Heart left ventricle (tissue), 13 donors: Measurements from ENCODE around the gene SMIM1.

Experiments used
- POLR2A ChIP-seq, 2 donors: fragments of 450-650 bp; IDR thresholded peaks; one replicate each; pipeline ENCODE4 v1.6.1; 2017; ENCODE audit warnings: antibody characterized with exemption in 2 of 2, mild to moderate bottlenecking in 2 of 2, moderate library complexity in 2 of 2
- TF ChIP-seq, protein P1 (sequence below), 12 donors: fragments of 200-600 bp; sonication (generic) in 4 of 12; IDR thresholded peaks; one replicate each; pipeline versions ENCODE4 v1.5.0 to v1.8.0; 2018 to 2022; ENCODE audit warnings: antibody characterized with exemption in 12 of 12, mild to moderate bottlenecking in 5 of 12
- donor health status: ischemic (EF 13 %, LVEDD 7.1; RV severe dilation, severe dysfunction).
- donor health status: DM: no; HTN: yes; CAD: no.
- donor health status: DM: no; HTN: no; CAD: no.
- donor health status: ischemic (EF 25% LVEDD 6.9; RV normal size, moderate dysfunction).
- donor health status: ischemic (EF 25% LVEDD 5.7; RV mildly dilated, moderate dysfunction).
- donor health status: ischemic (EF 35%, LVEDD 5.7; RV mildly dilated, moderate dysfunction).
- donor health status: nonischemic (EF 11% LVEDD 7.7; RV severe dilation, severe dysfunction).
- donor health status: DM: yes; HTN: yes; CAD: no.
- donor health status: PGD.
- donor health status: ischemic (EF 29% LVEDD 5.4; RV normal size, mild dysfunction).
- donor health status: nonischemic (EF 23%, LVEDD 6.1; RV moderate dilation, normal function).

DNA sequence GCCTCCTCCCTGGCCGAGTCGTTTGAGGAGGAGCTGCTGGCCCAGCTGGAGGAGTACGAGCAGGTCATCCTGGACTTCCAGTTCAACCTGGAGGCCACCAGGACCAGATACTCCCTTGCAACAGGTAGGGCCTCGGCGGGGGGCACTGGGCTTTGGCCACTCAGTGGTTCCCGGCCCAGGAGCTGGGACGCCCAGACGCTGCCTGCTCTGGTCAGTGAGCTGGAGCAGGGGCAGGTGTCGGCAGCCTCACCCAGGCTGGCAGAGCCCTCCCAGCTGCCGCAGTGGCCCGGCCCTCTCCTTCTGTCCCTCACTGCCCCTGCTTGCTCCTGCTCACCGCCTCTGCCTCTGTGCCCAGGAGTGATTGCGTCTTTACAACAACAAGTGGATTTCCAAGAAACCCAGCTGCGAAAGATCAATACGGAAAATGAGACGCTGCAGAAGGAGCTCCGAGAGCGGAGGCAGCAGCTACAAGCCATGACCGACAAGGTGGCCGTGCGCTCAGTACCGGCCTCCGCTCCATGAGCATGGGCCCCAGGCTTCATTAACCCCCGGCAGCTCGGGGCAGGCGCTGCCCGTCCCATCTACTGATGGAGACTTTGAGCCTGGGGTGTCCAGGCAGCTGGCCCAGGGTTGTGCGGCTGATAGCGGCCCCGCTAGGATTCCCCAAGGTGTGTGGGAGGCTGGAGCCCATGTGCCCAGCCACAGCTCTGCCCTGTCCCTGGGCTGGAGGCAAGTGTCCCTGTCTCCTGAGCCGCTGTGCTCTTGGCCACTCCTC, 9.0 kb upstream of the SMIM1 start:
- TF ChIP-seq, protein P1, sequence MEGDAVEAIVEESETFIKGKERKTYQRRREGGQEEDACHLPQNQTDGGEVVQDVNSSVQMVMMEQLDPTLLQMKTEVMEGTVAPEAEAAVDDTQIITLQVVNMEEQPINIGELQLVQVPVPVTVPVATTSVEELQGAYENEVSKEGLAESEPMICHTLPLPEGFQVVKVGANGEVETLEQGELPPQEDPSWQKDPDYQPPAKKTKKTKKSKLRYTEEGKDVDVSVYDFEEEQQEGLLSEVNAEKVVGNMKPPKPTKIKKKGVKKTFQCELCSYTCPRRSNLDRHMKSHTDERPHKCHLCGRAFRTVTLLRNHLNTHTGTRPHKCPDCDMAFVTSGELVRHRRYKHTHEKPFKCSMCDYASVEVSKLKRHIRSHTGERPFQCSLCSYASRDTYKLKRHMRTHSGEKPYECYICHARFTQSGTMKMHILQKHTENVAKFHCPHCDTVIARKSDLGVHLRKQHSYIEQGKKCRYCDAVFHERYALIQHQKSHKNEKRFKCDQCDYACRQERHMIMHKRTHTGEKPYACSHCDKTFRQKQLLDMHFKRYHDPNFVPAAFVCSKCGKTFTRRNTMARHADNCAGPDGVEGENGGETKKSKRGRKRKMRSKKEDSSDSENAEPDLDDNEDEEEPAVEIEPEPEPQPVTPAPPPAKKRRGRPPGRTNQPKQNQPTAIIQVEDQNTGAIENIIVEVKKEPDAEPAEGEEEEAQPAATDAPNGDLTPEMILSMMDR (IDR thresholded peaks at IDR 0.05): no peak
- no peak for TF ChIP-seq POLR2A (IDR thresholded peaks at IDR 0.05)
